Aorta (tissue), 5 donors: ENCODE data around the gene SLC24A3. TPM values are rescaled to one million over a fixed set of nuclear protein-coding genes. Genes with fewer than 3 reads are reported as not detected.
"Not testable (repeated sequence)": the region's sequence is repeated elsewhere in the genome, so short reads cannot be mapped to it uniquely, and the experiment has no call there.

Experiments
- ATAC-seq: fragments of 200-7000 bp; cut with Tn5 transposase; one replicate; pipeline ENCODE4 v1.9.1; 2022; ENCODE audit warnings: moderate library complexity; ENCODE audit not compliant: low FRiP score
- DNase-seq, 2 donors: peaks; one replicate each; pipeline ENCODE4 v3.0.0-alpha.2; 2020
- H3K27ac ChIP-seq, 2 donors: one replicate each; pipeline ENCODE4 v1.5.1; 2013; ENCODE audit warnings: low read length in 2 of 2, mild to moderate bottlenecking in 2 of 2, moderate library complexity in 2 of 2, control low read depth in 1 of 2, inconsistent platforms in 1 of 2, low read depth in 1 of 2
- H3K27me3 ChIP-seq, 2 donors: one replicate each; pipeline ENCODE4 v1.6.1; 2013; ENCODE audit warnings: control low read depth in 1 of 2, low read length in 1 of 2, mild to moderate bottlenecking in 1 of 2, moderate library complexity in 1 of 2; ENCODE audit not compliant: insufficient read depth in 2 of 2, control insufficient read depth in 1 of 2
- H3K36me3 ChIP-seq, 2 donors: one replicate each; pipeline ENCODE4 v1.6.1; 2013; ENCODE audit warnings: control low read depth in 1 of 2, low read length in 1 of 2, mild to moderate bottlenecking in 1 of 2; ENCODE audit not compliant: insufficient read depth in 2 of 2, control insufficient read depth in 1 of 2
- H3K4me1 ChIP-seq, 2 donors: one replicate each; pipeline ENCODE4 v1.6.1; 2013; ENCODE audit warnings: low read length in 2 of 2, control low read depth in 1 of 2, mild to moderate bottlenecking in 1 of 2, moderate library complexity in 1 of 2; ENCODE audit not compliant: insufficient read depth in 2 of 2, control insufficient read depth in 1 of 2
- H3K4me3 ChIP-seq, 2 donors: one replicate each; pipeline ENCODE4 v1.5.1; 2013; ENCODE audit warnings: low read length in 2 of 2, control low read depth in 1 of 2, mild to moderate bottlenecking in 1 of 2
- H3K9me3 ChIP-seq: one replicate; pipeline ENCODE4 v1.6.1; 2013; ENCODE audit warnings: mild to moderate bottlenecking, low read length; ENCODE audit not compliant: control insufficient read depth
- WGBS, 2 donors: extraction: QIAGEN DNeasy Blood & Tissue Kit; methylation state at CpG; one replicate each; pipeline ENCODE4 v1.1.7; 2013; 5-methylcytosine and 5-hydroxymethylcytosine counted together
- intact Hi-C, 2 donors: fragments of 100-400 bp; cut with DNase I; formaldehyde crosslinking; loops; one replicate each; pipeline versions ENCODE4 v1.14.2 to v1.15.0; 2022
- polyA plus RNA-seq, 2 donors: library from polyadenylated mRNA; stranded (reverse); fragments of 200-250 nt; gene quantifications; one replicate each; pipeline ENCODE4 v1.2.3, GENCODE V29; 2013
- total RNA-seq, 2 donors: library from RNA; stranded (reverse); fragmentation: NEBNext Ultra II Directional; extraction: Animal tissue kit (Norgen Biotek cat#: 25700); gene quantifications; one replicate each; pipeline ENCODE4 v1.2.1, GENCODE V29; 2021
- donor health status: healthy with polysubstance abuse.
- donor health status: Bipolar disorder and iron deficiency.
- donor health status: DM: no; HTN: no; CAD: no.
- donor health status: DM: no; HTN: no; CAD: no.
- donor health status: DM: yes; HTN: yes; CAD: no.

The SLC24A3 gene
- total and polyA plus RNA-seq, 4 donors: 8.8 to 24.9 (median 19.1) TPM

- Histone ChIP-seq H3K27ac (no peak overlapping the region), H3K4me1 (no peaks in the 10 kb centered on the region), H3K4me3 (no peak overlapping the region), H3K36me3 (peaks cover 0 to 3% of the 10 kb centered on the region in 2 donors), H3K27me3 (no peaks in the 10 kb centered on the region), H3K9me3 (no peaks in the 10 kb centered on the region)
- no peak for ATAC-seq
- 92 to 93% methylated on average over 5 of the region's 5 CpGs for WGBS, 2 donors
- intact Hi-C loops: no loop called here
- no peak for DNase-seq
Measured at GRCh38 chr20:19626896-19627295, 414.5 kb downstream of the SLC24A3 start.

GRCh38 chr20:19628570-19629134 lies 416.2 kb downstream of the SLC24A3 start:
- H3K27ac ChIP-seq: no peak overlapping the region
- H3K4me3 ChIP-seq: no peak overlapping the region
- DNase-seq (no peak), ATAC-seq (no peak)
- intact Hi-C loops: no loop called here
- WGBS, 2 donors: 46 to 87% methylated on average over 2 of the region's 2 CpGs
- no peaks in the 10 kb centered on the region for H3K27me3 ChIP-seq
- H3K9me3 ChIP-seq: no peaks in the 10 kb centered on the region
- H3K4me1 ChIP-seq: no peaks in the 10 kb centered on the region
- H3K36me3 ChIP-seq: peaks cover 0 to 3% of the 10 kb centered on the region in 2 donors

GRCh38 chr20:19631410-19631809 lies 419.0 kb downstream of the SLC24A3 start:
- intact Hi-C loops: no loop called here
- H3K36me3 ChIP-seq: no peaks in the 10 kb centered on the region
- no peaks in the 10 kb centered on the region for H3K9me3 ChIP-seq
- no peak overlapping the region for H3K4me3 ChIP-seq
- H3K27me3 ChIP-seq: no peaks in the 10 kb centered on the region
- H3K27ac ChIP-seq: no peak overlapping the region
- ATAC-seq: no peak
- peaks cover 0 to 2% of the 10 kb centered on the region in 2 donors for H3K4me1 ChIP-seq
- 49 to 53% methylated on average over 5 of the region's 5 CpGs for whole genome bisulfite sequencing, 2 donors
- no peak for DNase-seq

- Histone ChIP-seq H3K4me3 (no peak overlapping the region), H3K27ac (no peak overlapping the region), H3K4me1 (peaks cover 0 to 2% of the 10 kb centered on the region in 2 donors), H3K27me3 (no peaks in the 10 kb centered on the region), H3K9me3 (no peaks in the 10 kb centered on the region), H3K36me3 (no peaks in the 10 kb centered on the region)
- intact Hi-C loops: no loop called here
- ATAC-seq: no peak
- no peak for DNase-seq
- WGBS, 2 donors: 33 to 36% methylated on average over 3 of the region's 3 CpGs
Measured at GRCh38 chr20:19633985-19634384, 421.5 kb downstream of the SLC24A3 start.

- intact Hi-C loops, H3K4me3 ChIP-seq, ATAC-seq, H3K27ac ChIP-seq, H3K9me3 ChIP-seq, DNase-seq, H3K27me3 ChIP-seq, H3K4me1 ChIP-seq, H3K36me3 ChIP-seq: not testable (repeated sequence)
- WGBS, 2 donors: 98% methylated on average over 30 to 32 of the region's 32 CpGs
Measured at GRCh38 chr20:19639471-19640045, 427.1 kb downstream of the SLC24A3 start.

- H3K9me3 ChIP-seq: no peaks in the 10 kb centered on the region
- H3K27ac ChIP-seq: no peak overlapping the region
- WGBS, 2 donors: 84 to 87% methylated on average over 4 of the region's 4 CpGs
- no peak for ATAC-seq
- DNase-seq: no peak
- H3K36me3 ChIP-seq: no peaks in the 10 kb centered on the region
- H3K4me3 ChIP-seq: no peak overlapping the region
- H3K27me3 ChIP-seq: no peaks in the 10 kb centered on the region
- intact Hi-C loops: no loop called here
- no peaks in the 10 kb centered on the region for H3K4me1 ChIP-seq
Measured at GRCh38 chr20:19642860-19643259, 430.4 kb downstream of the SLC24A3 start.

- Histone ChIP-seq H3K27ac (no peak overlapping the region), H3K36me3 (no peaks in the 10 kb centered on the region), H3K27me3 (no peaks in the 10 kb centered on the region), H3K4me3 (no peak overlapping the region), H3K9me3 (no peaks in the 10 kb centered on the region), H3K4me1 (no peaks in the 10 kb centered on the region)
- no peak for ATAC-seq
- intact Hi-C loops: no loop called here
- 83% methylated on average over 9 of the region's 9 CpGs for WGBS, 2 donors
- no peak for DNase-seq
Measured at GRCh38 chr20:19644085-19644484, 431.6 kb downstream of the SLC24A3 start.

- ATAC-seq (no peak), DNase-seq (no peak)
- H3K27me3 ChIP-seq: no peaks in the 10 kb centered on the region
- intact Hi-C loops: no loop called here
- H3K27ac ChIP-seq: no peak overlapping the region
- WGBS, 2 donors: 98% methylated on average over 2 of the region's 2 CpGs
- H3K4me3 ChIP-seq: no peak overlapping the region
- H3K36me3 ChIP-seq: no peaks in the 10 kb centered on the region
- no peaks in the 10 kb centered on the region for H3K4me1 ChIP-seq
- no peaks in the 10 kb centered on the region for H3K9me3 ChIP-seq
Measured at GRCh38 chr20:19646963-19647362, 434.5 kb downstream of the SLC24A3 start.

GRCh38 chr20:19648024-19648423 lies 435.6 kb downstream of the SLC24A3 start:
- Histone ChIP-seq H3K4me1 (no peaks in the 10 kb centered on the region), H3K36me3 (no peaks in the 10 kb centered on the region), H3K9me3 (no peaks in the 10 kb centered on the region), H3K27ac (no peak overlapping the region), H3K27me3 (no peaks in the 10 kb centered on the region), H3K4me3 (no peak overlapping the region)
- intact Hi-C loops: no loop called here
- no peak for DNase-seq
- ATAC-seq: no peak
- WGBS, 2 donors: 95 to 100% methylated on average over 2 of the region's 2 CpGs
